H1 (cell line): ENCODE results near the gene GRIK2. TPM values are rescaled to one million over a fixed set of nuclear protein-coding genes. Genes with fewer than 3 reads are reported as not detected.

Experiments used
- CTCF ChIA-PET: fragments of 300-600 bp; sonication (Branson Sonifier 250); formaldehyde crosslinking; loops from one replicate; lab custom pipeline; 2021; ENCODE audit not compliant: partially characterized antibody; lab: Charles Lee
- POLR2A ChIA-PET: fragments of 300-600 bp; sonication (Branson Sonifier 250); formaldehyde crosslinking; loops from one replicate; lab custom pipeline; 2021; ENCODE audit warnings: inconsistent platforms; ENCODE audit not compliant: partially characterized antibody; lab: Charles Lee
- DNase-seq, 2 experiments: peaks; one replicate each; pipeline versions ENCODE4 v3.0.0 to v3.0.0-alpha.2; 2010 to 2022; ENCODE audit warnings: low spot score in 2 of 2, low read depth in 1 of 2, mixed read lengths in 1 of 2
- FAIRE-seq: peaks from 2 replicates; lab custom pipeline; 2011; peaks lifted over from hg19 to GRCh38; lab: Jason Lieb, UNC
- H2AFZ ChIP-seq: 2 replicates; pipeline ENCODE4 v1.8.1; 2012; ENCODE audit warnings: low read length, inconsistent platforms
- H2AK5ac ChIP-seq: 2 replicates; pipeline ENCODE4 v1.6.1; 2013; ENCODE audit warnings: low read depth, low read length
- H2BK120ac ChIP-seq: replicated peaks from 2 replicates; pipeline ENCODE3; 2013; ENCODE audit warnings: low read depth, low read length, inconsistent platforms
- H2BK12ac ChIP-seq: 2 replicates; pipeline ENCODE4 v1.6.1; 2013; ENCODE audit warnings: low read depth, low read length
- H2BK15ac ChIP-seq: 2 replicates; pipeline ENCODE4 v1.6.1; 2013; ENCODE audit warnings: low read length
- H2BK20ac ChIP-seq: 2 replicates; pipeline ENCODE4 v1.6.1; 2013; ENCODE audit warnings: low read length
- H2BK5ac ChIP-seq: 2 replicates; pipeline ENCODE4 v1.6.1; 2013; ENCODE audit warnings: low read depth, low read length
- H3K14ac ChIP-seq: 2 replicates; pipeline ENCODE4 v1.6.1; 2013; ENCODE audit warnings: inconsistent platforms; ENCODE audit not compliant: insufficient read length
- H3K18ac ChIP-seq: 2 replicates; pipeline ENCODE4 v1.6.1; 2013; ENCODE audit warnings: low read length; ENCODE audit errors: extremely low read depth
- H3K23ac ChIP-seq: 2 replicates; pipeline ENCODE4 v1.6.1; 2013; ENCODE audit warnings: inconsistent platforms; ENCODE audit not compliant: insufficient read length
- H3K23me2 ChIP-seq: 2 replicates; pipeline ENCODE4 v1.6.1; 2013; ENCODE audit warnings: low read depth, low read length
- H3K27ac ChIP-seq: 2 replicates; pipeline ENCODE4 v1.6.1; 2011; ENCODE audit warnings: low read depth, low read length, inconsistent platforms
- H3K27me3 ChIP-seq, 4 experiments: replicated peaks in 1 of 4; 1 replicate in 1 of 4; 2 replicates in 3 of 4; pipeline versions ENCODE4 v1.6.1 to v1.8.1; 2011 to 2013; ENCODE audit warnings: low read length in 3 of 4, mild to moderate bottlenecking in 3 of 4, inconsistent platforms in 2 of 4, mixed read lengths in 2 of 4, moderate library complexity in 1 of 4; ENCODE audit not compliant: control insufficient read depth in 3 of 4, insufficient read depth in 3 of 4; ENCODE audit errors: extremely low read depth in 1 of 4
- H3K36me3 ChIP-seq, 4 experiments: 2 replicates each; pipeline versions ENCODE4 v1.6.1 to v1.8.1; 2011 to 2013; ENCODE audit warnings: mild to moderate bottlenecking in 4 of 4, low read length in 3 of 4, moderate library complexity in 2 of 4, control low read depth in 1 of 4, inconsistent platforms in 1 of 4; ENCODE audit not compliant: insufficient read depth in 4 of 4, control insufficient read depth in 2 of 4
- H3K4ac ChIP-seq: replicated peaks from 2 replicates; pipeline ENCODE3; 2013; ENCODE audit warnings: low read length, low read depth, mixed read lengths, inconsistent platforms; ENCODE audit not compliant: insufficient read length
- H3K4me1 ChIP-seq, 4 experiments: replicated peaks in 1 of 4; 1 replicate in 1 of 4; 2 replicates in 3 of 4; pipeline versions ENCODE4 v1.6.1 to v1.8.1; 2011 to 2013; ENCODE audit warnings: low read length in 3 of 4, inconsistent platforms in 2 of 4, mixed read lengths in 1 of 4; ENCODE audit not compliant: insufficient read depth in 4 of 4, control insufficient read depth in 3 of 4
- H3K4me2 ChIP-seq, 2 experiments: 2 replicates each; pipeline versions ENCODE4 v1.6.1 to v1.8.1; 2011 to 2013; ENCODE audit warnings: low read depth in 2 of 2, low read length in 2 of 2, control low read depth in 1 of 2, inconsistent platforms in 1 of 2, mild to moderate bottlenecking in 1 of 2; ENCODE audit not compliant: insufficient read depth in 1 of 2
- H3K4me3 ChIP-seq, 4 experiments: fragments of 200-600, 300-600 bp in 1 of 4; sonication (generic), shearing (Covaris generic), sonication (Bioruptor Twin) in 1 of 4; 2 replicates each; pipeline versions ENCODE4 v1.5.1 to v1.8.1; 2011 to 2016; ENCODE audit warnings: low read length in 4 of 4, low read depth in 3 of 4, control low read depth in 2 of 4, inconsistent platforms in 2 of 4, mild to moderate bottlenecking in 2 of 4, mixed read lengths in 1 of 4, moderate library complexity in 1 of 4; ENCODE audit not compliant: insufficient read depth in 2 of 4; ENCODE audit errors: extremely low read depth in 1 of 4
- H3K56ac ChIP-seq: replicated peaks from 2 replicates; pipeline ENCODE3; 2013; ENCODE audit warnings: low read depth, mild to moderate bottlenecking, mixed read lengths, low read length, inconsistent platforms; ENCODE audit not compliant: insufficient read length
- H3K79me1 ChIP-seq: 2 replicates; pipeline ENCODE4 v1.6.1; 2013; ENCODE audit warnings: low read depth, low read length, control low read depth
- H3K79me2 ChIP-seq, 2 experiments: 2 replicates each; pipeline versions ENCODE4 v1.6.1 to v1.8.1; 2012 to 2013; ENCODE audit warnings: low read length in 2 of 2, mild to moderate bottlenecking in 2 of 2, inconsistent platforms in 1 of 2; ENCODE audit not compliant: insufficient read depth in 2 of 2, control insufficient read depth in 1 of 2
- H3K9ac ChIP-seq, 4 experiments: replicated peaks in 1 of 4; 1 replicate in 1 of 4; 2 replicates in 3 of 4; pipeline versions ENCODE4 v1.6.1 to v1.8.1; 2011 to 2013; ENCODE audit warnings: low read depth in 3 of 4, low read length in 3 of 4, control low read depth in 2 of 4, mild to moderate bottlenecking in 2 of 4, moderate library complexity in 2 of 4, inconsistent platforms in 1 of 4; ENCODE audit errors: extremely low read depth in 1 of 4
- H3K9me3 ChIP-seq, 2 experiments: 2 replicates each; pipeline versions ENCODE4 v1.6.1 to v1.8.1; 2012 to 2013; ENCODE audit warnings: mild to moderate bottlenecking in 2 of 2, moderate library complexity in 2 of 2, control low read depth in 1 of 2, inconsistent platforms in 1 of 2, low read depth in 1 of 2, low read length in 1 of 2, mixed read lengths in 1 of 2; ENCODE audit not compliant: insufficient read depth in 2 of 2
- H4K20me1 ChIP-seq, 2 experiments: replicated peaks in 1 of 2; 2 replicates each; pipeline versions ENCODE3 to v1.8.1; 2011 to 2013; ENCODE audit warnings: inconsistent platforms in 2 of 2, low read length in 2 of 2, mild to moderate bottlenecking in 1 of 2; ENCODE audit not compliant: insufficient read depth in 2 of 2, control insufficient read depth in 1 of 2
- H4K5ac ChIP-seq: 2 replicates; pipeline ENCODE4 v1.6.1; 2013; ENCODE audit warnings: low read length, low read depth, mixed read lengths, inconsistent platforms; ENCODE audit not compliant: insufficient read length
- H4K8ac ChIP-seq: 2 replicates; pipeline ENCODE4 v1.8.0; 2013; ENCODE audit warnings: mild to moderate bottlenecking, moderate library complexity, low read length, inconsistent platforms; ENCODE audit not compliant: insufficient read depth; ENCODE audit errors: extremely low read depth
- H4K91ac ChIP-seq: replicated peaks from 2 replicates; pipeline ENCODE3; 2013; ENCODE audit warnings: low read length, mixed read lengths, inconsistent platforms; ENCODE audit not compliant: insufficient read length
- ASH2L ChIP-seq: fragments of 200-600, 300-600 bp; sonication (generic); IDR thresholded peaks from one replicate; pipeline ENCODE4 v1.7.1; 2017; ENCODE audit warnings: low read length
- BACH1 ChIP-seq: IDR thresholded peaks from 2 replicates; pipeline ENCODE4 v1.6.1; 2012; ENCODE audit warnings: low read length, improper control_type of control experiment
- CBX8 ChIP-seq: fragments of 300-800, 300-1000 bp; sonication (generic); IDR thresholded peaks from 2 replicates; pipeline ENCODE4 v1.7.1; 2016; ENCODE audit warnings: low read depth, low read length, borderline replicate concordance
- E2F6 ChIP-seq: IDR thresholded peaks from 2 replicates; pipeline ENCODE4 v1.6.1; 2012; ENCODE audit warnings: inconsistent platforms
- GABPA ChIP-seq: IDR thresholded peaks from 2 replicates; pipeline ENCODE4 v1.6.1; 2011; ENCODE audit warnings: mild to moderate bottlenecking, low read length, moderate library complexity, borderline replicate concordance; ENCODE audit not compliant: insufficient read depth
- KDM4A ChIP-seq: IDR thresholded peaks from one replicate; pipeline ENCODE4 v1.7.1; 2012; ENCODE audit warnings: low read depth, mild to moderate bottlenecking, moderate library complexity, low read length, inconsistent platforms; ENCODE audit not compliant: severe bottlenecking
- MAFK ChIP-seq: IDR thresholded peaks from 2 replicates; pipeline ENCODE4 v1.6.1; 2012; ENCODE audit warnings: low read depth, mild to moderate bottlenecking, improper control_type of control experiment, low read length
- PHF8 ChIP-seq: fragments of 200-600 bp; sonication (generic); conservative IDR thresholded peaks from 2 replicates; pipeline ENCODE4 v1.7.1; 2012; ENCODE audit warnings: low read depth, mild to moderate bottlenecking, inconsistent platforms, low read length, moderate library complexity
- RBBP5 ChIP-seq: IDR thresholded peaks from 2 replicates; pipeline ENCODE4 v1.7.1; 2012; ENCODE audit warnings: low read depth, mild to moderate bottlenecking, inconsistent platforms, low read length, moderate library complexity, borderline replicate concordance
- RNF2 ChIP-seq: fragments of 200-900, 300-1000 bp; sonication (generic); IDR thresholded peaks from 2 replicates; pipeline ENCODE4 v1.7.1; 2016; ENCODE audit warnings: borderline replicate concordance, low read depth, mild to moderate bottlenecking, antibody characterized with exemption, low read length; ENCODE audit not compliant: poor library complexity, severe bottlenecking; ENCODE audit errors: missing control alignments
- SAP30 ChIP-seq: fragments of 300-600 bp; sonication (generic); IDR thresholded peaks from 2 replicates; pipeline ENCODE4 v1.7.1; 2012; ENCODE audit warnings: low read length, moderate library complexity, mild to moderate bottlenecking, inconsistent platforms; ENCODE audit not compliant: insufficient read depth, insufficient replicate concordance
- SIX5 ChIP-seq: IDR thresholded peaks from 2 replicates; pipeline ENCODE4 v1.6.1; 2011; ENCODE audit warnings: mild to moderate bottlenecking, low read depth, low read length
- SP1 ChIP-seq: IDR thresholded peaks from 2 replicates; pipeline ENCODE4 v1.6.1; 2011; ENCODE audit warnings: low read depth, low read length
- TEAD4 ChIP-seq: IDR thresholded peaks from 2 replicates; pipeline ENCODE4 v1.6.1; 2012; ENCODE audit warnings: low read depth, low read length, inconsistent platforms, mixed read lengths
- WGBS, 2 experiments: shearing (Covaris generic) in 1 of 2; methylation state at CpG; one replicate each; pipeline versions ENCODE4 v1.1.6 to v1.1.7; 2013 to 2015; ENCODE audit warnings: low lambda C conversion rate in 2 of 2, mixed read lengths in 2 of 2, inconsistent platforms in 1 of 2, low coverage in 1 of 2, missing lambda C conversion rate in 1 of 2; ENCODE audit not compliant: insufficient replicate concordance in 2 of 2, insufficient coverage in 1 of 2, insufficient read length in 1 of 2; ENCODE audit errors: extremely low coverage in 1 of 2, missing lambda C conversion rate in 1 of 2; 5-methylcytosine and 5-hydroxymethylcytosine counted together
- polyA plus RNA-seq, 7 experiments: library from polyadenylated mRNA; depleted of rRNA in 3 of 7; stranded (reverse) in 5 of 7; unstranded in 2 of 7; fragments of >200 nt in 5 of 7; fragments of 200-250 nt in 2 of 7; gene quantifications; 1 replicate in 5 of 7; 2 replicates in 1 of 7; 4 replicates in 1 of 7; pipeline versions ENCODE4 v1.2.1 to v1.2.3, GENCODE V29; 2011 to 2013; ENCODE audit warnings: missing spikeins in 2 of 7, mixed read lengths in 2 of 7
- total RNA-seq: library from RNA; stranded (reverse); fragmentation: NEBNext Ultra II Directional; extraction: Animal tissue kit (Norgen Biotek cat#: 25700); gene quantifications from 2 replicates; pipeline ENCODE4 v1.2.1, GENCODE V29; 2021

Gene GRIK2
- total and polyA plus RNA-seq, 2 of the 8 experiments (the other 6 are each of a cell fraction or from before 2014, with no cell fraction given) = 1.8 to 2.2 TPM

GRCh38 chr6:101826269-101826668, 432.8 kb downstream of the GRIK2 start:
- no peak overlapping the region for H3K27ac ChIP-seq
- H3K4me2 ChIP-seq = no peak overlapping the region
- H3K4me3 ChIP-seq = no peak overlapping the region
- no peaks in the 10 kb centered on the region for H3K27me3 ChIP-seq
- ChIA-PET POLR2A (no interaction called here), CTCF (no interaction called here)
- peaks cover 0 to 7% (median 1%) of the 10 kb centered on the region in 4 experiments; a peak in 2 of 7 replicates for H3K4me1 ChIP-seq
- no peak overlapping the region for H2BK5ac ChIP-seq
- H3K23ac ChIP-seq = no peak overlapping the region
- H2BK12ac ChIP-seq = no peak overlapping the region
- no peaks in the 10 kb centered on the region for H4K20me1 ChIP-seq
- H3K23me2 ChIP-seq = no peaks in the 10 kb centered on the region; the same call in 1 of the 2 replicates
- H4K5ac ChIP-seq = no peak overlapping the region
- no peaks in the 10 kb centered on the region for H3K79me2 ChIP-seq
- no peaks in the 10 kb centered on the region for H3K36me3 ChIP-seq
- H3K4ac ChIP-seq = no peak overlapping the region
- H3K14ac ChIP-seq = no peak overlapping the region
- H3K56ac ChIP-seq = no peak overlapping the region
- H3K9me3 ChIP-seq = no peaks in the 10 kb centered on the region; a peak in 2 of 4 replicates
- H2BK15ac ChIP-seq = no peak overlapping the region
- no peak overlapping the region for H4K8ac ChIP-seq
- no peak overlapping the region for H3K18ac ChIP-seq
- H4K91ac ChIP-seq = no peak overlapping the region
- no peaks in the 10 kb centered on the region for H3K79me1 ChIP-seq
- 91% methylated on average over 2 of the region's 2 CpGs; no CpG with 5 or more reads in 1 of the 2 experiments for WGBS, 2 experiments
- DNase-seq (no peak), FAIRE-seq (no peak)
- H2AK5ac ChIP-seq = no peak overlapping the region
- no peak overlapping the region for H2BK120ac ChIP-seq
- H2BK20ac ChIP-seq = no peak overlapping the region
- H2AFZ ChIP-seq = no peak overlapping the region
- H3K9ac ChIP-seq = no peak overlapping the region
- TF ChIP-seq RNF2 = no peak
- TF ChIP-seq BACH1 = no peak
- no peak for TF ChIP-seq TEAD4
- TF ChIP-seq PHF8 = no peak
- TF ChIP-seq GABPA = no peak
- no peak for TF ChIP-seq MAFK
- TF ChIP-seq SAP30 = no peak
- no peak for TF ChIP-seq SP1
- TF ChIP-seq ASH2L = no peak
- no peak for TF ChIP-seq E2F6
- TF ChIP-seq SIX5 = no peak
- no peak for TF ChIP-seq CBX8
- no peak for TF ChIP-seq RBBP5
- TF ChIP-seq KDM4A = no peak
